ENCODE data around the gene MACF1. TPM values are rescaled to one million over a fixed set of nuclear protein-coding genes. Genes with fewer than 3 reads are reported as not detected.
A peak's percentile ranks its signal among the peaks of the same experiment; 100 is the strongest.

Gene MACF1
- total RNA-seq, 1 experiment from 2014 or later, result 103 TPM

DNA sequence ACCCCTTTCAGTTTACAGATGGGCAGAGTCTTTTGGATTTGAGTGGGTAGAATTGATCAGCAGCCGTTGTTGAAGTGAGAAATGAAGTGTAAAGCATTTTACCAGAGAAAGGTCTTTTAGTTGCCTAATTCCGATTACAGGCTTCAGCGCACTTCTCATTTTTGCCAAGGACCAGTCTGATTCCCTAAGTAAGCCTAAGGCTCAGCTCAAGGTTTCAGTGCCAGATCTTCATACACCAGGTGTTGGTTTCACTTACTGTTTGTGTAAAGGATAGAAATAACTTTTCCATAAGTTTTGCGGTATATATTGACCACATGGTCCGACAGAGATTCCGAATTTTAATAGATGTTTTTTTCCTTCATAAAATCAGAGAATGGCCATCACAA is 203.0 kb downstream of the MACF1 start:
- ChIA-PET POLR2A (ENCODE audit: unreplicated experiment) (interaction anchor here (0.7 kb wide), 1 partner anchor 952 kb away, joined by 6 read pairs; no protein-coding TSS in a partner anchor), CTCF (no interaction called here)
- ATAC-seq (no peak), DNase-seq (no peak)
- peak overlapping the region; percentile 99 for H3K4me2 ChIP-seq (ENCODE audit: low read length)
- H3K27me3 ChIP-seq (ENCODE audit: low read length), result no peaks in the 10 kb centered on the region
- no peaks in the 10 kb centered on the region for H3K36me3 ChIP-seq (ENCODE audit: low read depth, low read length)
- H3K27ac ChIP-seq (ENCODE audit: low read length), result no peak overlapping the region
- BruUV-seq (replicated peaks), result no TSS peak
- peaks cover 22% of the 10 kb centered on the region for H4K20me1 ChIP-seq (ENCODE audit: low read length)
- peaks cover 40% of the 10 kb centered on the region for H3K4me1 ChIP-seq (ENCODE audit: insufficient read depth, low read length)
- H3K9me3 ChIP-seq (ENCODE audit: low read length), result no peaks in the 10 kb centered on the region
- TF ChIP-seq, protein P1, sequence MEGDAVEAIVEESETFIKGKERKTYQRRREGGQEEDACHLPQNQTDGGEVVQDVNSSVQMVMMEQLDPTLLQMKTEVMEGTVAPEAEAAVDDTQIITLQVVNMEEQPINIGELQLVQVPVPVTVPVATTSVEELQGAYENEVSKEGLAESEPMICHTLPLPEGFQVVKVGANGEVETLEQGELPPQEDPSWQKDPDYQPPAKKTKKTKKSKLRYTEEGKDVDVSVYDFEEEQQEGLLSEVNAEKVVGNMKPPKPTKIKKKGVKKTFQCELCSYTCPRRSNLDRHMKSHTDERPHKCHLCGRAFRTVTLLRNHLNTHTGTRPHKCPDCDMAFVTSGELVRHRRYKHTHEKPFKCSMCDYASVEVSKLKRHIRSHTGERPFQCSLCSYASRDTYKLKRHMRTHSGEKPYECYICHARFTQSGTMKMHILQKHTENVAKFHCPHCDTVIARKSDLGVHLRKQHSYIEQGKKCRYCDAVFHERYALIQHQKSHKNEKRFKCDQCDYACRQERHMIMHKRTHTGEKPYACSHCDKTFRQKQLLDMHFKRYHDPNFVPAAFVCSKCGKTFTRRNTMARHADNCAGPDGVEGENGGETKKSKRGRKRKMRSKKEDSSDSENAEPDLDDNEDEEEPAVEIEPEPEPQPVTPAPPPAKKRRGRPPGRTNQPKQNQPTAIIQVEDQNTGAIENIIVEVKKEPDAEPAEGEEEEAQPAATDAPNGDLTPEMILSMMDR (conservative IDR thresholded peaks at IDR 0.05; ENCODE audit: low read depth, low read length), result no peak
- TF ChIP-seq EZH2 (IDR thresholded peaks at IDR 0.05; ENCODE audit: low read length, unreplicated experiment) (no peak), EZH2phosphoT487 (IDR thresholded peaks at IDR 0.05; ENCODE audit: borderline replicate concordance, low read length) (no peak)
- intact Hi-C loops (cut with micrococcal nuclease), result no loop called here
- H3K79me2 ChIP-seq (ENCODE audit: low read length), result peaks cover 35% of the 10 kb centered on the region
- peak overlapping the region; percentile 79 for H3K4me3 ChIP-seq (ENCODE audit: low read length)
- peaks cover 5% of the 10 kb centered on the region for H3F3A ChIP-seq (ENCODE audit: low read length, unreplicated experiment)
- H3K9ac ChIP-seq (ENCODE audit: low read length), result peak overlapping the region; percentile 74; the same call in 1 of the 2 replicates
- no peaks in the 10 kb centered on the region for H3K9me2 ChIP-seq (replicated peaks; ENCODE audit: low read length)
- H2AFZ ChIP-seq (ENCODE audit: low read length), result peak overlapping the region; percentile 91

DNA sequence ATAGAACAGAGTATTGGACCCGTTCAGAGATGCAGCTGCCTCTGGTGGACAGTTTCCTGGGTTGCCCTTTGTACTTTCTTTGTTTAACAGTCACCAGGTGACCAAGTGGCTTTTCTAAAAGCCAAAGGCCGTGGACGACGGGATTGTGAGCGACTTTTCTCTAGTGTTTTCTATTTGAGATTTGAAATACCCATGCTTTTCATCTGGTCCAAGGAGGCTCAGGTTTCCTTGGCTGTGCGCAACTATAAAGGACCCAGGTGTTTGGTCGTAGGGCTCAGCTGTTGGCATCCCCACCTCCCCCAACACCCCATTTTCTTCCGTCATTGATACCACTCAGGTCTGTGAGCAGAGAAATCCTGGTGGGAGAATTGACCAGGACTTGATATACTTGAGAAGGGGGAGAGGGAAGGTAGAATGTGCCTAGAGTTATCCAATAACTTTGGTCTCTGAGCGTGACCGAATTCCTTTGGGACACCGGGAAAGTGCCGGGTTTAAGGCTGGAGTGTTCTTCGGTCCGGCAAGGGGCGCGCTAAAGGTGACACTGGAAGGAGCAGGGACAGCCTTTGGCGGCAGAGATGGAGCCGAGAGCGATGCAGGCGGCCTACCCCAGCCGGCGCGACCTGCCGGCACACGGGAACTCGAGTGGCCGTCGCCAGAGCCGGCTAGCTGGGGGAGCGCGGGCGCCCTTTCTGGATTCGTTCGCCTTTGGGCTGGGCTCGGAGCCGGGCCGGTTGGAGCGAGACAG is 203.6 kb downstream of the MACF1 start:
- intact Hi-C loops (cut with micrococcal nuclease), result loop anchor here (1.0 kb wide), 1 partner anchor 10 kb away; no protein-coding TSS in a partner anchor
- H3K4me1 ChIP-seq (ENCODE audit: insufficient read depth, low read length), result peaks cover 40% of the 10 kb centered on the region
- POLR2A ChIA-PET (ENCODE audit: unreplicated experiment), result interaction anchor here (0.6 to 0.7 kb wide), 3 partner anchors 9 to 952 kb away, joined by 3 to 6 read pairs (median 4); no protein-coding TSS in a partner anchor
- H3K9me2 ChIP-seq (replicated peaks; ENCODE audit: low read length), result no peaks in the 10 kb centered on the region
- BruUV-seq (replicated peaks), result TSS peak; percentile 93
- H3K27ac ChIP-seq (ENCODE audit: low read length), result peak overlapping the region; percentile 41
- peaks cover 40% of the 10 kb centered on the region for H3K79me2 ChIP-seq (ENCODE audit: low read length)
- no peaks in the 10 kb centered on the region for H3K27me3 ChIP-seq (ENCODE audit: low read length)
- H3F3A ChIP-seq (ENCODE audit: low read length, unreplicated experiment), result peaks cover 5% of the 10 kb centered on the region
- TF ChIP-seq EZH2 (IDR thresholded peaks at IDR 0.05; ENCODE audit: low read length, unreplicated experiment), result no peak
- no peak for TF ChIP-seq EZH2phosphoT487 (IDR thresholded peaks at IDR 0.05; ENCODE audit: borderline replicate concordance, low read length)
- TF ChIP-seq, protein P1 (conservative IDR thresholded peaks at IDR 0.05; ENCODE audit: low read depth, low read length), result no peak
- H3K4me2 ChIP-seq (ENCODE audit: low read length), result peak overlapping the region; percentile 99
- peak overlapping the region; percentile 79 for H3K4me3 ChIP-seq (ENCODE audit: low read length)
- CTCF ChIA-PET, result no interaction called here
- peak; percentile 18 for DNase-seq
- H3K36me3 ChIP-seq (ENCODE audit: low read depth, low read length), result no peaks in the 10 kb centered on the region
- no peaks in the 10 kb centered on the region for H3K9me3 ChIP-seq (ENCODE audit: low read length)
- peak overlapping the region; percentile 91 for H2AFZ ChIP-seq (ENCODE audit: low read length)
- peak overlapping the region; percentile 74 for H3K9ac ChIP-seq (ENCODE audit: low read length)
- H4K20me1 ChIP-seq (ENCODE audit: low read length), result peaks cover 26% of the 10 kb centered on the region
- ATAC-seq, result peak; percentile 31

DNA sequence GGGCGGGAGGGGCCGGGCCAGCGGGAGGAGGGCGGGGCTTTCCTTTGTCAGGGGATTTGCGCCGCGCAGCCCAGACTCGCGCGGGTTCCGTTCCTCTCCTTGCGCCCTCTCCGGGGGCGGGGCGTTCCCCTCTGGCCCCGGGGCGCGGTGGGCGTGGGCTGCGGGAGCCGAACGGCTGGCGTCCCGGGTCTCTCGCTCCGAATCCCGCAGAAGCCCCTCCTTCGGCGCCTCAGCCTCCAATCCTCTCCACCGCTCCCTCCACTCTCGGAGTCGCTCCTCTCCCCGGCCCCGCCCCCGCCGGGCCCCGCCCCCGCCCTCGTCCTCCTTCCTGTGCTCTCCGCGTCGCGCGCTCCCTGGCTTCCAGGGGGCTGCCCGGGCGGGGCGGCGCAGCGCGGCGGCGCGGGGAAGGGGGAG is 204.2 kb downstream of the MACF1 start:
- Histone ChIP-seq H3K79me2 (ENCODE audit: low read length) (peaks cover 40% of the 10 kb centered on the region), H3K4me2 (ENCODE audit: low read length) (peak overlapping the region; percentile 99), H3K9me2 (replicated peaks; ENCODE audit: low read length) (no peaks in the 10 kb centered on the region), H3K27me3 (ENCODE audit: low read length) (no peaks in the 10 kb centered on the region), H3K4me1 (ENCODE audit: insufficient read depth, low read length) (peaks cover 40% of the 10 kb centered on the region), H3K9me3 (ENCODE audit: low read length) (no peaks in the 10 kb centered on the region), H2AFZ (ENCODE audit: low read length) (peak overlapping the region; percentile 91), H3K4me3 (ENCODE audit: low read length) (peak overlapping the region; percentile 92), H3F3A (ENCODE audit: low read length, unreplicated experiment) (peaks cover 5% of the 10 kb centered on the region), H4K20me1 (ENCODE audit: low read length) (peaks cover 26% of the 10 kb centered on the region), H3K36me3 (ENCODE audit: low read depth, low read length) (no peaks in the 10 kb centered on the region), H3K9ac (ENCODE audit: low read length) (peak overlapping the region; percentile 75), H3K27ac (ENCODE audit: low read length) (peak overlapping the region; percentile 41; the same call in 1 of the 2 replicates)
- TF ChIP-seq EZH2phosphoT487 (IDR thresholded peaks at IDR 0.05; ENCODE audit: borderline replicate concordance, low read length) (no peak), EZH2 (IDR thresholded peaks at IDR 0.05; ENCODE audit: low read length, unreplicated experiment) (no peak)
- TF ChIP-seq, protein P1 (conservative IDR thresholded peaks at IDR 0.05; ENCODE audit: low read depth, low read length), result no peak
- POLR2A ChIA-PET (ENCODE audit: unreplicated experiment), result interaction anchor here (0.6 to 0.9 kb wide), 5 partner anchors 10 to 91 kb away, joined by 3 to 4 read pairs (median 3); no protein-coding TSS in a partner anchor
- DNase-seq, result peak; percentile 96
- CTCF ChIA-PET, result no interaction called here
- ATAC-seq, result peak; percentile 77
- intact Hi-C loops (cut with micrococcal nuclease), result loop anchor here (1.0 kb wide), 1 partner anchor 10 kb away; no protein-coding TSS in a partner anchor
- no TSS peak for BruUV-seq (replicated peaks)

Data from PC-3 (cell line).